GM21576 (cell line): ENCODE data around the gene BOLA3.
"Not testable (repeated sequence)": the region's sequence is repeated elsewhere in the genome, so short reads cannot be mapped to it uniquely, and the experiment has no call there.

Experiments used
- ATAC-seq: cut with Tn5 transposase; IDR thresholded peaks from one replicate; pipeline ENCODE4 v1.9.1; 2021; ENCODE audit warnings: mild to moderate bottlenecking, moderate library complexity; ENCODE audit not compliant: unreplicated experiment

The BOLA3 gene

GRCh38 chr2:74149570-74150319 lies 2.0 kb upstream of the BOLA3 start:
- no peak for ATAC-seq

- no peak for ATAC-seq
These were observed 1.5 kb upstream of the BOLA3 start for GRCh38 chr2:74149247-74149525.

- ATAC-seq = no peak
These were observed 940 bp upstream of the BOLA3 start for GRCh38 chr2:74148457-74149246.

DNA sequence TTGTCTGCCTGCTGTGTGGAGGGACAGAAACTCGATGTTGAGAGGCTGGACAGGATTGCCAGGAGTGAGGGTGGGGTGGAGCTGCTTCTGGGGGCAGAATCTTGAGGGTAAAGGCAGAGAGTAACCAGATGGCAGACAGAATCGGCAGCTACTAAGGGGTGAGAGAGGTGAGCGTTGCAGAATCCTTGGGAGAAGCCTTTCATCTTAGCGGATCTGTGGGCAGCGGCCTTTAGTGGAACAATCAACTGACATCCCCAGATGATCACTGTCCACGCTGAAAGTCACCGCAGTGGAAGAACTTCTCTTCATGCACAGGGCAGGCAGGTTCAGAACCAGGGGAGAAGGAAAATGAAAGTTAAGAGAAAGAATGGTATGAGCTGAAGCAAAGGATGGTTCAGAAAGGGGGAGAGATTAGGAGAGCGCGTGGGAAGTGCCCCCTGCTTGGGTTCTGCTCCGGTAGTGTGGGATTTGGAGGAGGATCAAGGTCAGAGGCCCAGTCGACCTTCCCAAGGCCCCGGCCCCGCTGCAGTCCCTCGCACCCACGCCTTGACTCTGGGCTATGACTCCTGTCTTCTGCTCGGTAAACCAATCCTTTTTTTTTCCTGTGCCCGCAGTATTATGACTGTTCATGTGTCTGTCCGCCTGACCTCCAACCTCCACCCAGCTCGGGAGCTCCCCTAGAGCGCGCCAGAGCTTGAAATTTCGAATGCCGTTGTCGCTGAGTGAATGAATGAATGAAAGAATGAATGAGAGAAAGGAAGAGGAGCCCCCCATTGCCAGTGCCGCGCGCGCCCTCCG lies 584 bp downstream of the BOLA3 start:
- peak; percentile 1 for ATAC-seq

DNA sequence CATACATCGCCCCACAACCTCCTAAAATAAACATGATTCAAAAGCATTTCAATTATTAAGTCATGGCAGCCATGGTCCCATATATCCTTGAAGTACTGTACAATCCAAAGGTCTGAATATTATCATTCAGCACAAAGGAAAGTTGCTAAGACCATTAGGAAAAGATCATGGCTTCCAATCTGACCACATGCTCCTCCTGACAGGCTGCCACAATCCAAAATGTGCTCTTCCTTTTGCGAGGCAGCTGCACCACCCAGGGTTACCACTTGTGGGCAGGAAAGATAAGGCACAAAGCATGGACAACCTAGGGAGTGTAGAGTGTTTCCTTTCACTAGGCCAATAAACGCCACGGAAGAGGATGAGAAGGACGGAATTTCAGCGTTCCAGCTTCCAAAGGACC lies 5.4 kb downstream of the BOLA3 start:
- ATAC-seq = no peak

GRCh38 chr2:74138600-74139323 lies 8.9 kb downstream of the BOLA3 start:
- no peak for ATAC-seq

DNA sequence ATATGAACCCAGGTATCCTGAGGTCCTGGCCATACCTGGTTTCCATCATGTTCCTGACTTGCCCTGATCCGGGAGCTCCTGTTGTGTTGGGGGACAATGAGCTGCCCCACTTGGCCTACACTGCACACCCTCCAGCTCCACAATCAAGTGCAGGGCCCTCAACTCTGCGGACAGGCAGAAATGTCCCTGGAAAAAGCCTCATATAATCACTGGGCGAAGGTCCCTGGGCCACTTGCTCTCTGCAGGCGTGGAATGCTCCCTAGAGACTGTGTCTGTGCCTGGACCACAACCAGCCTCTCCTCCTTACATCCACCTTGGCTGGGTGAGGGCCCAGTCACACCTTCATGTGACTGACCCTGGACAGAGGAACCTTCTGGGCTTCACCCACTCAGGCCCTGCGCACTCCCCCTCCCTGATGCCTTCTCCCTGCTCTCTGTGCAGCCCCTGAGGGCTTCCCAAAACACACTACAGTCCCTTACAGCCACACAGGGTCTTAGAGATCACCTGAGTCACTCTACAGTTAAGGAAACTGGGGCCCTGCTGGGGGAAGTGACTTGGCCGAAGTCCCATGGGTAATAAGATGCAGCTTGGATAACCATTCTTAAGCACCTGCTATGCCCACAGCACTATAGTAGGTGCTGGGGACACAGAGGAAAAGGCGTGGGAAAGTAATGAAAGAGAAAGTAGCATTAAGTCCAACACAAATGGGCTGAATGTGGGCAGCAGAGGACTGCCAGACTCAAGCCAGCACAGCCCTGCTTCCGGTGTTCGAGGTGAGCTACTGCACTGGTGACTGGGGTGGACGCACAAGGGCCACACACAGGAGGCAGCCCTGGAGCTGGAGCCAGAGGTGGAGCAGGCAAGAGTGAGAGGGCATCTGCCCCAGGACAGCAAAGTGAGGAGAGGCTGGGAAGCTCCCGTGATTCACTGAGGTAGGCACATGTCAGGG lies 9.8 kb downstream of the BOLA3 start:
- ATAC-seq = no peak

- no peak for ATAC-seq
These were observed 15.8 kb downstream of the BOLA3 start for GRCh38 chr2:74131901-74132300.

DNA sequence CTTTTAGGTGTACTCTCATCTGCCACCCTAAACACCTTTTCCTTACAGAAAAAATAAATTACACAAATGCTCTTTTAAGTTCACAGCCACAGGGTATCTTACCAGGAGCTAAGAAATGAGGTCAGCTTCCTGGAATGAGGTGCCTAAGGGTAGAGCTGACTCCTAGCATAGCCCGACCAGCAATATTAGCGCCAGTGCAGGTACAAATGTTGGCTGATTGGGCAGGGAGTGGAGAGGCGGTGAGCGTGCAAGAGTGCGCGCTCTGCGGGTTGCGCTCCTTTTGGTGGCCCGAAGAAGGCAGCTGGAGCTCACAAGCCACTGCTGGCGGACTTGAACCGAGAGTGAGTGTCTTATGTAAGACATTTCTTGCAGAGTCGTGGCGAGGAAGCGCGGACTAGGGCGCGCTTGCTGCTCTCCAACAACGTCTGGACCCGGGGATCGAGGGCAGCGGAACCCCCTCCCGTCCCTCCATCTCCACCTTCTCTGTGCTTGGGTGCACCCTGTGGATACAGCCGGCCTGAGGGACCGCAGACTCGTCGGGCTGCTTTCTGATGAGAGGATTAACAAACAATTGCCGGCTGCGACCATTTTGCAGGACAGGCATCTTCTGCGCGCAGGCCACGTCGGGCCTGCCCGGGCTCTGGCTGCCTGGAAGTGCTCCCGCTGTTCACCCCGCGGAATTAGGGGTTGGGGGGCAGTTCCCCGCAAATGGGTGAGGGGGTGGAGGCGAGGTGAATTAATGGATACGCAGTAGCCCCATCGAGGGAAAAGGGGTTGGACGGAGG lies 17.3 kb downstream of the BOLA3 start:
- no peak for ATAC-seq

DNA sequence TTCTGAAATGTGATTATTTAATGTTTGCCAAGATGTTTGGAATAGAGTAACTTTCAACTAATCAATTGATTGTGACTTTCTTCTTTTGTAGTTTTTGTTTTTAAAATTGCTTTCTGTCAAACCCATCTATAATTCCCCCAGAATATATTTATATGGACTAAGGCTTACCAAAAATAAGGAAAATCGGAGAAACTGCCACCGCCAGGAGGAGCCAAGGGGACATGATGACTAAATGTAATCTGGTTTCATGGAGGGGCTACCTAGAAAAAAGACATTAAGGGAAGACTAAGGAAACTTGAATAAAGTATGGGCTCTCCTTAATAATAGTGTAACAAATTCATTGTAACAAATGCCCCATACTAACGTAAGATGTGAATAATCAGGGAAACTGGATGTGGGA lies 19.5 kb downstream of the BOLA3 start:
- no peak for ATAC-seq

- not testable (repeated sequence) for ATAC-seq
These were observed 23.8 kb downstream of the BOLA3 start for GRCh38 chr2:74123955-74124354.

DNA sequence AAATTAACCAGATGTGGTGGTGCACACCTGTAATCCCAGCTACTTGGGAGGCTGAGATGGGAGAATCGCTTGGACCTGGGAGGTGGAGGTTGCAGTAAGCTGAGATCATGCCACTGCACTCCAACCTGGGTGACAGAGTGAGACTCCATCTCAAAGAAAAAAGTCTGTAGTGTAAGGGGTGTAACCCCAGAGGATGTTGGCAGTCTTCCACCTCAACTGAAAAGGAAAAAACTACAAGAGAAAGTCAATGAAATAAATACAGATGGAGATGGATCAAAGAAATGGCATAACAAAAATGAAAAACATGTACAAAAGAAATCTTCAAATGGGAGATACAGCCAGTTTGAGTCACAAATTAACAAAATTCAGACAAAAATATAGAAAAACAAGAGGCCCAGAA lies 25.9 kb downstream of the BOLA3 start:
- not testable (repeated sequence) for ATAC-seq

GRCh38 chr2:74119912-74120825 lies 27.5 kb downstream of the BOLA3 start:
- peak; percentile 93 for ATAC-seq

- ATAC-seq = no peak
These were observed 28.4 kb downstream of the BOLA3 start for GRCh38 chr2:74119339-74119738.

DNA sequence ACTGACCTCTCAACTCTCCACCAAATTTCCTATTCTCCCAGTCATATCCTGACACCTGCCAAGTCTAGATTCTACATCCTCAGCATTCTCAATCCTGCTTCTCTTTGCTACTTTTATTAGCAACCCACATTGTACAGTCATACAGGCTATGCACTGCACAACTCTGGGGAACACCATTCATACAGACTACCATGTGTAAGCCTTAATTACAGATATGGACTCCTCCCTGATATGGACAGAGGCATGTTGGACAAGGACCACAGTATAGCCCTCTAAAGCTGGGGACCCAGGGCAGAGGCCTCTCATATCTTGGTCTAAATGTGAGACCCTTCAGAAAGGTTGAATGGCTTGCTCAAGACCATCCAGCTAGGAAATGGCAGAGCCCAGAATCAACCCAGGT lies 36.3 kb downstream of the BOLA3 start:
- no peak for ATAC-seq

DNA sequence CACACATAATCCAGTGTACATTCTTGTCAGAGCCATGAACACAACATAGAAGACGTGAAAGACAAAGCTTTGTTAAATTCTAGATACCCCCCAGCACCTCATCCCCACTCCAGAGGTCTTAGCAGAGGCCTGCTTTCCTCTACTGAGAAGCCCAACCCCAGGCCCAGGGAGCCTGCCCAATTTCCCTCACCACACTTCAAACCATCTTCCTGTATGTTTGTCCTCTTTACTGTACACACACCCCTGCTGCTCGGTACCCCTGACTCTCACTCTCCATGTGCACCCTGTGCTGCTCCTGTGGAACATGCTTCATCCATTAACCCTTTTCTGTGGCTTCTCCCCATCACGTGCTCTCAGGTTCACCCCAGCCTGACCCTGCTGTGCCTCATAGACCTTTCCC lies 37.2 kb downstream of the BOLA3 start:
- no peak for ATAC-seq

DNA sequence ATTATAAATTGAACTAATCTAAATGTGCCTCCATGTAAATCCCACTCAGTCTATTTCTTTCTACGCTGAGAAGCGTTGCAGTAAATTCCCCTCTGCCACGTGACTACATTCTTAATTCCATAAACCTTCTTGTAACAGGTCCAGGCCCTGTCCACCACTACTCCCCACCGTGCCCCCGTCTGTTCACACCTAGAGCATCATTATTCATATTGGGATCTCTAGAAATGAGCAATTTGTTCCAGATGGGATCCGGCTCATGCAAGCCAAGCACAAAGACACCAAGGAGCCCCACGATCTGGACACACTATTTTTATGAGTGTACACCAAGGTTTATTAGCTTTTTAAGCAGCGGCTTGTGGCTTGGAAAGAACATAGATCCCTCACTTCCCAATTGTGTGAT lies 38.2 kb downstream of the BOLA3 start:
- no peak for ATAC-seq

GRCh38 chr2:74107071-74107470 lies 40.6 kb downstream of the BOLA3 start:
- no peak for ATAC-seq
